NOMO-1 (cell line): ENCODE data around the gene SUGCT.
"Not testable (repeated sequence)": the region's sequence is repeated elsewhere in the genome, so short reads cannot be mapped to it uniquely, and the experiment has no call there.

ENCODE experiments used
- DNase-seq, 2 experiments: peaks; one replicate each; lab custom pipeline; 2025; ENCODE audit not compliant: unreplicated experiment in 2 of 2; lab: John Stamatoyannopoulos, UW

SUGCT gene

DNA sequence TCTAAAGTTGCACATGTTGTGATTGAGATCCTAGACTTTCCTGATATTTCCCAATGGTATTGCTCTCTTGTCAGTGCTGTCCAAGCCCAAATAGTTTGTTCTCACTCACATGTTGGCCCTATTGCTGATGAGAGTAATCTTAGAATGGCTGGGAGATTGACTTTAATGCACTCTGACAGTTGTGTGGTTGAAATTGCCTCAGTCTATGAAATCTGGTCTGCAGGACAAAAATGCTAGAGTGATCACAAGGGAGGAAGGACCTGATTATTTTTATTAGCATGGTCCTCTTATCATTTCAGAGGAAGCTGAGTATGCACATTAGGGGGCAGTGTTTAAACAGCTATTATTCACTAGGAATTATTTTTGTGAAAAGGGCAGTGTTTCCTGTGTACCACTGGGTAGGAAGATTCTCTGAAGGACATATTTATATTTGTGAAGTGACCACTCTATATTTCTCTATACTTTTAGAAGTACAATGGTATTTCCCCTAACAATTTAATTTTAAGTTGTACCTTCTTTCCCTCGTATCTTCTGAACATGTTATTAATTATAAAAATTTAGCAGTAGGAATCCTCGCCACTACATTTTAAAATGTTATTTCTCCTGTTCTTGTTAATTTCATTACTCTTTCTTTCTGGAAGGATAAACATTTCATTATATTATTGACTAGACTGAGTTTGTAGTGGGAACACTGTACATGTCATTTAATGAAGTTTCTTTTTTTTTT, 64.4 kb downstream of the SUGCT start:
- DNase-seq: no peak

DNA sequence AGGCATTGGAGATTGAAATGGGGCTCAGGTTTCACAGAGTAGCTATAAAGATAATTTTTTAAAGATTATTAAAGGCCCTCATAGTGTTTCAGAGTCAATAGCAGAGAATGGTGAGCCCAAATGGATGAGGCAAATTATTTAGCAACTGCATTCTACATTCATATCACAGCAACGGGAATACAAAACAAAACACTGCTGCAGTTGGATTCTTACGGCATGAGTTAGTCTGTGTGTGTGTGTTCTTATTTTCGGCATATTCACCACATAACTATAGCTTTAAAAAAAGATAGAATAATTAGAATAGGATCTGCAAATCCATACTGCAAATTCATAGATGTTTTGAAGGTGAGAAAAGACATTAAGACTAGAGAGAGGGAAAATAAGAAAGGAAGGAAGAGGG, 66.0 kb downstream of the SUGCT start:
- DNase-seq: no peak

DNA sequence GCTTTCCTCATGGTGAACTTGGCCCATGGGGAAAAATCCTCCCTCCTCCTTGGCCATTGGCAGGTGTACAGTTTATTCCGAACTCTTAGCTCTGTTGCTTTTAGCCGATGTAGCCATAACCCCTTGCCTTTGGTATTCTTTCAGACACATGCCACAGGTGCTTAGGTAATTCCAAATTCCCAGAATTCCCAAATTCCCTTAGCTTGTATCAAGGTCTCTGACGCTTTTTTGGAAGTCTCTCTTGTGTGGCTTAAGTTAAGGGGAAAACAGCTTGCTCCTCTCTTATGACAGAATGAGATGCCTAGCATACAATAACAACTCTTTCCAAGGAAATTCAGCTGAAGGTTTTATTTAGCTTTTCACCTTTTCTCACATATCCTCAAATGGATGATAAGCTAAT, 68.0 kb downstream of the SUGCT start:
- DNase-seq: no peak

DNA sequence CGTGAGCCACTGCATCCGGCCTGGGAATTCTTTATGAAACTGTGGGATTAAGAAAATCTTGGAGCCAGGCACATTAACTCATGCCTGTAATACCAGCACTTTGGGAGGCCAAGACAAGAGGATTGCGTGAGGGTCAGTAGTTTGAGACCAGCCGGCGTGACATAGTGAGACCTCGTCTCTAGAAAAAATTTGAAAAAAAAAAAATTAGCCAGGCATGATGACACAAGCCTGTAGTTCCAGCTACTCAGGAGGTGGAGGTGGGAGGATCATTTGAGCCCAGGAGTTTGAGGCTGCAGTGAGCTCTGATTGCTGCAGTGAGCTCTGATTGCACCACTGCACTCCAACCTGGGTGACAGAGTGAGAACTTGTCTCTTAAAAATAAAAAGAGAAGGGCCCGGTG, 69.8 kb downstream of the SUGCT start:
- DNase-seq: no peak

DNA sequence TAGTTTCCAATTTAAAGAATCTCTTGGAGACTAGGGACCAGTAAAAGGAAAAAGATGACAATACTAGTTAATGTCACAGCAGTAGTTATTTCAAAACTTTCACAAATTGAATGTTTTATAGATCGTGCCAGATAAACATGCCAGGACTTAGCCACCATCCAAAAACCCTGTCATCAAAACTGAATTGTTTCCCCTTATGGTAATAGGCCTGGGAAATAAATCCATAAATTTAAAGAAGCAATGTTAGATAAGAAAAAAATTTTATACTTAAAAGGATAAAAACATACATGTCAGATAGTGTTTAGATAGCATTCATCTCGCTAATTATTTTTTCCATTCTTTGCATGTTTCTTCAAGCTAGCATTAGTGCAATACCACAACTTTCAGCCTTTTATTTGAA, 71.2 kb downstream of the SUGCT start:
- no peak for DNase-seq

DNA sequence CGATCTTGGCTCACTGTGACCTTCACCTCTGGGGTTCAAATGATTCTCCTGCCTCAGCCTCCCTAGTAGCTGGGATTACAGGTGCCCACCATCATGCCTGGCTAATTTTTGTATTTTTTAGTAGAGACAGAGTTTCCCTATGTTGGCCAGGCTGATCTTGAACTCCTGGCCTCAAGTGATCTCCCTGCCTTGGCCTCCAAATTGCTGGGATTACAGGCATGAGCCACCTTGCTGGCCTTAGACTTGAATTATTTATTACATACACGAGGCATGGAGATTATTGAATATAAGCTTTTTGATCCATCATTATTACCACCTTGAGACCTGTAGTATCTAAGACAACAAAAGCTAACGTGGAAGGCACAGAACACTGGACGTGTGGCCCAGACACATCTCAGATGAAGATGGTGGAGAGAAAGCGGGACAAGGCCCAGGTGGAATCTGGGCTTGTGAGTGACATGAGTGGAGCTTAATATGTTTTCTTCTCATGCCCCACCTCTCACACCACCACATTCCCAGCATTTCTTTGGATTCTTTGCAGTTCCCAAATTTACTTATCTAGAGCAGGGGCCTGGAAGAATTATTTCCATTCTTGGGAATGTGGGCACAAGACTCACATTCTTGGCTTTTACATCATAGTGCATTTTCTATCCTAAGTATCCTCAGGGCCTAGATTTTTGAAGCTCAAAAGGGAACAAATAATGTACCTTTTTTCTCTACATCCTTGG, 76.6 kb downstream of the SUGCT start:
- DNase-seq: no peak

DNA sequence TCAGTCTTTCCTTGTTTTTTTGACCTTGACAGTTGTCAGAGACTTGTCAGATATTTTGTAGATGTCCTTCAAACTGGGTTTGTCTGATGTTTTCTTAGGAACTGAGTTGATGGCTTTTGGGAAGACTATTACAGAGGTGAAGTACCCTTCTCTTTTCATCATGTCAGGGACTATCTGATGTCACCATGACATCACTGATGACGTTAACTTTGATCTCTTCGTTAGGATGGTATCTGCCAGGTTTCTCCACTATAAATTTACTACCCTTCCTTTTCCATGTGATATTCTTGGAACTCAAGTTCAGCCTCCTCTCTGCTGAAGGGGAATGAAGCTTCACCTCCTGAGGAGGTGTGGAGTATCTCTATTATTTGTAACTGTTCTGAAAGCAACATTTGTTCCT, 78.5 kb downstream of the SUGCT start:
- no peak for DNase-seq

DNA sequence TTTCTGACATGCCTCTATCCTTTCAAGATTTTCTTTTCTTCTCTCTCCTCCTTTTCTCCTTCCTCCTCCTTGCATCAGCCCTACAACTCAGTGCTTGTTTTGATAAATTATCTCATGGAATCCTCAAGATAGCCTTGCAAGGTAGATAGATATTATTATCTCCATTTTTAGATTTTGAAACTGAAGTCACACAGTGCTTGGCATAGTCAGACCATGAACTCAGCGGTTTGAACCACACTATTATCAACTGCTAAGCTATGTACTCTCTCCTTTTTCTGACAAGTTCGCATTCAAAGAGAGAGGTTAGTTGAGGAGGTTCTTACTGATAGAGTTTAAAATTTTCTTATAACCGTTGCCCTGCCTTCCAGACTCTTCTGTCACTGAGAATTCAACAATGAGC, 79.1 kb downstream of the SUGCT start:
- no peak for DNase-seq

DNA sequence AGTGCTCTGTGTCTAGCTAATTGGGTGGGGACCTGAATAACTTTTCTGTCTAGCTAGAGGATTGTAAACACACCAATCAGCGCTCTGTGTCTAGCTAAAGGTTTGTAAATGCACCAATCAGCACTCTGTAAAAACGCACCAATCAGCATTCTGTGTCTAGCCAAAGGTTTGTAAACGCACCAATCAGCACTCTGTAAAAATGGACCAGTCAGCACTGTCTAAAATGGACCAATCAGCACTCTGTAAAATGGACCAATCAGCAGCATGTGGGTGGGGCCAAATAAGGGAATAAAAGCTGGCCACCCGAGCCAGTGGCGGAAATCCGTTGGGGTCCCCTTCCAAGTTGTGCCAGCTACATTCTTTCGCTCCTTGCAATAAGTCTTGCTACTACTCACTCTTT, 83.8 kb downstream of the SUGCT start:
- DNase-seq: not testable (repeated sequence)

DNA sequence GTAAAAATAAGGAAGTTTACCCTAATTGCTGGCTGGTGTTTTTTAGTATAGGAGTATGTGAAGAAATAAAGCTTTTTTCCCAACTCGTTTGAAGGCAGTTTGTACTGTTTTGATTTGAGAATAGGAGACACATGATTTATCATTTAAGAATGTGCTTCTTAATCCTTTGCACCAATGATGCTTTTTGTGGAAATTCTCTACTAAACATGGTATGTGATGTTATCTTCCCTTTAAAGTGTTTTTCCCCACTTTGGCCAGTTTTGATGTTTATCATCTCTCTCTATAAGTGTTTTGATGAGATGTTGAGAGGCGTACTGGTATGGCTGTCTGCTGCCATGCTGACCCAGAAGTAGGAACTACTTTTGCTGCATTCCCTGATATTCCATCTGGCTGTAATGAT, 85.1 kb downstream of the SUGCT start:
- DNase-seq: no peak

DNA sequence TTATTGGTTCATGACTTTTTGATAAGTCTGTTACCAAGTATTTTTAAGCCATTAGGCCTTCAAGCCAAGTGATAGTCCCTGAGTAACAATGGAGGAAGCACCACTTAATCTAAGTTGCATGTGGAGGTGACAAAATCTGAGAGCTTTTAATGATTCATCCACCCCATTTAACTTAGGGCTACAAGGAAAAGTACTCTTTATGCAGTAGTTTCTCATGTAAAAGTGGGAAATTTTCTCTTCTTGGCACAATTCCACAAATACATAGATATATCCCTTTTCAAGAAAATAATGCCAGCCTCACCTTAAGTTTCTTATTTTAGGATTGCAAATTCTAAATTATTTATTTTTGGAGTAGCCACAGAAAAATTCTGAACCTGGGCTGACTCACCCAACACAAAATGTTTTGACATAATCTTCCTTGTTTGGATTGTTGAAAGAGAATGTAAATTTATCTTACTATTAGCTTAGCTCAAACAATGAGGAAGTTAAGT, 85.7 kb downstream of the SUGCT start:
- peak in 1 of 2 experiments; percentile 66 for DNase-seq

DNA sequence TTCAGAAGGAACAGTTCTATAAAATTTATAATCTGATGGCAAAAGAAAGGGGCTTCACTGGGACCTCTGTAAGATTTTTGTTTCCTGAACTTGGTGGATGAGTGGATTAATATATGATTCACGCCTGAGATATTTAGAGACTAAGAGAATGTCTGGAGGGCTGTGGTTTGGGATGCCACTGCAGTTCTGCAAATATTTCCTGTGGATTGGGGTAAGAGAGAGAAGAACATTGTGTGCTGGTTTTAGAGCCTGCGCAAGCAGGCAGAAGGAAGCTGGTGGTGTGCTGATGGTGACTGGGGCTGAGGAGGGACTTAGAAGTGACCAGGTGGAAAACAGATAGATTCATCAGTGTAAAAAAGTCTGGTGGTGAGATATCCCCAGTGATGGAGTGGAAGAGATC, 87.0 kb downstream of the SUGCT start:
- DNase-seq: peak; percentile 18 to 23

DNA sequence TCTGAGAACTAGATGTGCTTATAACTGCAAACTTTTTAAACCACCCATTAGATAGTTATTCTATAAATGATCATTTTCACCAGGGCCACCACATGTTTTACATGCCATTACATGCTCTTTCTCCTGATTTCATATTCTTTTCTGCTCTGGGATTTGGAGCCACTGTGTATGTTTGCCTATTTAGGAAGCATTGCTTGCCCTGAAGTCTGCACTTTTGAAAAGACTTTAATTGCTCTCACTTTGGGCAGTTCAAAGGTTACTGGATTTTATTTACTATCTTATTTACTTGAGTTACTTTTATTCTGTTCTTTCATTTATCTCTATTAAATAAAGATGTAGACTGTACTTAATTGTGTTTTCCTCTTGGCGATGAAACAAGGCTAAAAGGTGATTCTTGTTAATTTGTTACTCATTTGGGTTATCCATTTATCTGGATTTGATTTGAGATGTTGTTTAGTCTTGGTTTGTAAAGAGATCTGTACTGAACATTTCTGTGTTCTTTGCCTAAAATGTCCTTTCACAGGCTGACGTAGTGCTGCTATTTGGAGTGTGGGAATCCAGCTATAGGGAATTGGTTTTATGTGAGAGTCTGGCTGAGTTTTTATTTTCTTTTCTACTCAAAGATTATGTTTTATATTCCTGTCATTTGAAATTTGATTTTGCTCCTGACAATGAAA, 88.8 kb downstream of the SUGCT start:
- DNase-seq: no peak

DNA sequence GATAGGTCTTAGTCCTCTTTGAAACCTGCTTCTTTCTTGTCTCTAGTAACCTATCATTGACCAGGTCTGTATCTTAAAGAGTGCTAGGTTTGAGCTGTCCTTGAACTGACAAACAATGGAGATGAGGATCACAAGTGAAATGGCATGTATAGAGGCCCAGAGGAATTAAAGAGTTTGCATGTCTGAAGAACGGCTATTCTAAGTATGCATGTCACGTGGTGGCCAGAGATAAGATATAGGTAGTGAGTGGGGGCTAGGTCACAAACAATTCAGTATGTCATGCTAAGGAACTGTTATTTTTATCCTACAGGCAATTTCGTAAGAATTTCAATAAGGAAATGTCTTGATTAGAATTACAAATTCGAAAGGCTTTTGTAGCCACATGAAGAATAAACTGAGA, 95.3 kb downstream of the SUGCT start:
- no peak for DNase-seq

DNA sequence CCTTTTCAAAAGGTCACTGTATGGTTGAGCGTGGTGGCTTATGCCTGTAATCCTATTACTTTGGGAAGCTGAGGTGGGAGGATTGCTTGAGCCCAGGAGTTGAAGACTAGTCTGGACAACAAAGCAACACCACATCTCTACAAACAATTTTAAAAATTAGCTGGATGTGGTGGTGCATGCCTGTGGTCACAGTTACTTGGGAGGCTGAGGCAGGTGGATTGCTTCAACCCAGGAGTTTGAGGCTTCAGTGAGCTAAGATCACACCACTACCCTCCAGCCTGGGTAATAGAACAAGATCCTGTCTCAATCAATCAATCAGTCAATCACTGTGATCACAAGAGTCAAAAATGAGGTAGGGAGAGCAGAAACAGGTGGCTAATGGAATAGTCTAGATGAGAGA, 97.0 kb downstream of the SUGCT start:
- DNase-seq: no peak

DNA sequence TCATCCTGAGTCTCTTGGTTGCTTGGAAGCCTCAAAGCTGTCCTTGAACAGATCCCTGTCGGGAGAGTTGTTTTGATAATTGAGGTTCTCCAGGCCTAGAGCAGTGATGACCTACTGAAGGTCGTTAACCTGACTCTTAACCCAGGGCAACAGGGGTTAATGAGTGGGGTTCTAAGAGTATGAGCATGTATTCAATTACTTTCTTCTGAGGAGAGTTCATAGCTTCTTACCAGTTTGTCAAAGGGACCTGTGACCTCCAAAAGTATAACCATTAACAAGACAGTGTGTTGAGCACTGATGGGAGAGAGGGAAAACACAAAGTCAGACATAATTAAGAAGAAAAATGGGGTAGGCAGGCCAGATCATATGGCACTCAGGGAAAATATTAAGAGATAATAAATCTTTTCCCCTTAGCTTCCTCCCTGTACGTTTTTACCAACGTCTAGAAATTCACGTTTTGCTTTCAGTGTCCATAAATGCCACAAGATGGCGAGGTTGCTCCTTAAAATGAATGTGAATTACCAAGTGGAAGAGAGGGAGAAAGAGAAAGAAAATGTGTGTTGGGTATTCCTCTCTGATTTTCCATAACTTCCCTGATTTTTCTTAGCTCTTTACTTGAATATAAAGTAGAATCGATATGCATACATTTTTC, 97.6 kb downstream of the SUGCT start:
- peak; percentile 21 to 64 for DNase-seq

DNA sequence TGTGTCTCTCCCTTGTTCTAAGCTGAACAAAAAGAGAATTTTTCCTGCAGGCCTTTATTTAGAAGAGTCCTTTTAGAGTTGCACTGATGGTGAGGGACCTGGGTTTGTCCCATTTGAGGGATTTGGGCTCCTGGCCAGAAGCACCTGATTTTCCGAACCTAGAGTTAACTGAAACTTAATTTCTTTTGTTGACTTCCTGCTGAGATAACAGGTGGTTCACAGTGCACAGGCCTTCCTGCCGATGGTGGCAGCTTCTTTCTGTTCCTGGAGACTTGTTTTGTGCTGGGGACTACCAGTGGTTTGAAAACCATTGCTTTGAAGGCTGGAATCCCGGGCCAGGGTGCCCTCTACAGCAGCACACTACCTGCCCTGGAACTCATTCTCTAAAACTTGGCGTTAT, 99.2 kb downstream of the SUGCT start:
- DNase-seq: no peak

DNA sequence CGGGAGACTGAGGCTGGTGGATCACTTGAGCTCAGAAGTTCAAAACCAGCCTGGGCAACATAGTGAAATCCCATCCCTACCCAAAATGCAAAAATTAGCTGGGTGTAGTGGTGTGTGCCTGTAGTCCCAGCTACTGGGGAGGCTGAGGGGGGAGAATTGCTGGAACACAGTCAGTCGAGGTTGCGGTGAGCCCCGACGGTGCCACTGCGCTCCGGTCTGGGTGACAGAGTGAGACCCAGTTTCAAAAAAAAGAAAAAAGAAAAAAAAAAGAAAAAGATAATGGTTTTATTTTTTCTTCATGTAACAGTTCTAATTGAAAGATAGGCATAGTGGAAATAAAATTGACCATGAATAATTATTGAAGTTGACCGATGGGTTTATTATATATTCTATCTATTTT, 99.9 kb downstream of the SUGCT start:
- DNase-seq: no peak

DNA sequence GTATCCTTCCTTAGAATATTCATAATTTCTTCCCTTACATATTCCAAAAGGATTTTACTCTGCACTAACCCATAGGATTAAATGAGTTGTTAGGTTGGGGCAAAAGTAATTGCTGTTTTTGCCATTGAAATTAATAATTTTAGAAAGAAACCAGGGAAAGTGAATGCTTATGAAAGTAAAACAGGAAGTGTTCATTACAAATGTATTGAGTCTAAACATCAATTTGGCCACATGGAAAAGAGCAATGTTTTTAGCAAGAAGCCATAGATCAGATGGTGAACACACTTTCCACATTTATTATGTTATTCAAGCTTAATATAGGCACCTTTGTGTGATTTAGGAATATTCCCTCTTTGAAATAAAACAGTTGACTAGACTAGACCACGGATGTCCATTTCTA, 102.9 kb downstream of the SUGCT start:
- no peak for DNase-seq

DNA sequence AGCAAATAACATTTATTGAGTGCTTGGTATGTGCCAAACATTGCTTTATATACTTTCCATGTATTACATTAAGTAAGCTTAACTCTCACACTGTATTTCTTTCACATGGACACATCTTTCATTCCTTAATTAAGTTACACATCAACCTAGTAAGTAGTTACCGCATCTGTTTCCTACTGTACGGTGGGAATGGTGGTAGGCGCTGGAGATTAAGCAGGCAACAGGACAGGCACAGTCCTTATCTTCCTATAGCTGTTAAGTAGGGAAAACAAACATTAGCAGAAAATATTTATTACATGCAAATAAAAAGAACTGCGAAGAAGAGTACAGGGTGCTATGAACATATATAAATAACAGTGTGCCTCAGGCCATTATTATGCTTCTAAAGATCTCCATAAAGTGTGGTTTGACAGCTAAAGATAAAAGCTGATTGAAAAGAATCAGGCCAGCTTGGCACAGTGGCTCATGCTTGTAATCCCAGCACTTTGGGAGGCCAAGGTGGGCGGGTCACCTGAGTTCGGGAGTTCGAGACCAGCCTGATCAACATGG, 105.0 kb downstream of the SUGCT start:
- no peak for DNase-seq

DNA sequence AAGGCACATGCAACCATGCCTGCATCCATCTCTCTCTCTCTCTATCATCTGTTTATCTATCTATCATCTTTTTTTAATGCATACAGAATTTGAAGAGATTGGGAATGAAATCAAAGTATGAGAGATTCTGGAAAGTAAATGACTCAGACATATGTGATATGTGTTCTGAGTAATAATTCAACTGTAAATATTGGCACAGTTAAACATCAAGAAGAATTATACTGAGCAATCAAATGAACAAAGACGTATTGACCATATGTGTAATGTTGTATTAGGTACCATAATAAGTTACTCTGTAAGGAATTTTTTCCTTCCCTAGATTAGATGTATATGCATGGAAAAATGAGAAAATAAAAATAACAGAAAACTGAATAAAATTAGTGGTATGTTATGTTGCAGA, 108.3 kb downstream of the SUGCT start:
- no peak for DNase-seq
